HCT116 (cell line): ENCODE results near the gene CYP27A1.

ENCODE experiments used
- ELF1 ChIP-seq: IDR thresholded peaks from 2 replicates; pipeline ENCODE4 v1.6.1; 2012; ENCODE audit warnings: low read depth, borderline replicate concordance
- POLR2AphosphoS5 ChIP-seq: IDR thresholded peaks from 2 replicates; pipeline ENCODE4 v1.6.1; 2011; ENCODE audit warnings: mild to moderate bottlenecking, low read depth, low read length, moderate library complexity
- TF ChIP-seq, protein P1 (sequence below), 3 experiments: fragments of 200-600 bp in 1 of 3; sonication (generic) in 1 of 3; IDR thresholded peaks in 2 of 3; conservative IDR thresholded peaks in 1 of 3; 2 replicates each; pipeline ENCODE4 v1.5.1; 2012 to 2017; ENCODE audit warnings: low read depth in 2 of 3, low read length in 2 of 3, antibody characterized with exemption in 1 of 3, borderline replicate concordance in 1 of 3, control low read depth in 1 of 3, mild to moderate bottlenecking in 1 of 3, mixed read lengths in 1 of 3, mixed run types in 1 of 3, moderate library complexity in 1 of 3; ENCODE audit not compliant: insufficient read depth in 1 of 3
- TF ChIP-seq, protein P2 (sequence below): IDR thresholded peaks from 2 replicates; pipeline ENCODE4 v1.6.1; 2012
- TF ChIP-seq, protein P3 (sequence below): IDR thresholded peaks from 2 replicates; pipeline ENCODE4 v1.6.1; 2012

DNA sequence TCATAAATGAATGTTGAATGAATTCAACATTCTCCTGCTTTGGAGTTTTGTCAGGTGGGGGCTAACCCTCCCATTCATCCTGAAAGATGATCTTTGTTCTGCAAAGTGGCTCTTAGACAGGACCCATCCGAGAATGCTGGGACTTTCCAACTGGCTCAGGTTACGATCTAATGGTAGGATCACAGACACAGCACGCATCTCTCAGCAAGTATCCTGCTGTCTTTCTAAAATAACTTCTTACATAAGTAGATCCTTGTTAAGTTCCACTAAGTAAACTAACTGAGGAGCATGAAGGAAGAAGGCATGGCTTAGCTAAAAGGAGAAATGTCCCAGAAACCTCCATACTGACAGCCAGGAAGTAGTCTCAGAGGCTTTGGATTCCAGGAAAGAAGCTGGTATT is 23.7 kb downstream of the CYP27A1 start:
- TF ChIP-seq POLR2AphosphoS5 (no peak), ELF1 (no peak)
- TF ChIP-seq, protein P1, sequence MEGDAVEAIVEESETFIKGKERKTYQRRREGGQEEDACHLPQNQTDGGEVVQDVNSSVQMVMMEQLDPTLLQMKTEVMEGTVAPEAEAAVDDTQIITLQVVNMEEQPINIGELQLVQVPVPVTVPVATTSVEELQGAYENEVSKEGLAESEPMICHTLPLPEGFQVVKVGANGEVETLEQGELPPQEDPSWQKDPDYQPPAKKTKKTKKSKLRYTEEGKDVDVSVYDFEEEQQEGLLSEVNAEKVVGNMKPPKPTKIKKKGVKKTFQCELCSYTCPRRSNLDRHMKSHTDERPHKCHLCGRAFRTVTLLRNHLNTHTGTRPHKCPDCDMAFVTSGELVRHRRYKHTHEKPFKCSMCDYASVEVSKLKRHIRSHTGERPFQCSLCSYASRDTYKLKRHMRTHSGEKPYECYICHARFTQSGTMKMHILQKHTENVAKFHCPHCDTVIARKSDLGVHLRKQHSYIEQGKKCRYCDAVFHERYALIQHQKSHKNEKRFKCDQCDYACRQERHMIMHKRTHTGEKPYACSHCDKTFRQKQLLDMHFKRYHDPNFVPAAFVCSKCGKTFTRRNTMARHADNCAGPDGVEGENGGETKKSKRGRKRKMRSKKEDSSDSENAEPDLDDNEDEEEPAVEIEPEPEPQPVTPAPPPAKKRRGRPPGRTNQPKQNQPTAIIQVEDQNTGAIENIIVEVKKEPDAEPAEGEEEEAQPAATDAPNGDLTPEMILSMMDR (IDR thresholded peaks at IDR 0.05 in 2 of 3, conservative IDR thresholded peaks at IDR 0.05 in 1 of 3; ENCODE audit: borderline replicate concordance in 1 of 3, insufficient read depth in 1 of 3, low read depth in 2 of 3, low read length in 2 of 3), result no peak
- TF ChIP-seq, protein P2, sequence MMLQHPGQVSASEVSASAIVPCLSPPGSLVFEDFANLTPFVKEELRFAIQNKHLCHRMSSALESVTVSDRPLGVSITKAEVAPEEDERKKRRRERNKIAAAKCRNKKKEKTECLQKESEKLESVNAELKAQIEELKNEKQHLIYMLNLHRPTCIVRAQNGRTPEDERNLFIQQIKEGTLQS, result no peak
- TF ChIP-seq, protein P3, sequence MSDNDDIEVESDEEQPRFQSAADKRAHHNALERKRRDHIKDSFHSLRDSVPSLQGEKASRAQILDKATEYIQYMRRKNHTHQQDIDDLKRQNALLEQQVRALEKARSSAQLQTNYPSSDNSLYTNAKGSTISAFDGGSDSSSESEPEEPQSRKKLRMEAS, result no peak
